Measurements from ENCODE around the gene UCK1.
A peak's percentile ranks its signal among the peaks of the same experiment; 100 is the strongest.

The UCK1 gene

DNA sequence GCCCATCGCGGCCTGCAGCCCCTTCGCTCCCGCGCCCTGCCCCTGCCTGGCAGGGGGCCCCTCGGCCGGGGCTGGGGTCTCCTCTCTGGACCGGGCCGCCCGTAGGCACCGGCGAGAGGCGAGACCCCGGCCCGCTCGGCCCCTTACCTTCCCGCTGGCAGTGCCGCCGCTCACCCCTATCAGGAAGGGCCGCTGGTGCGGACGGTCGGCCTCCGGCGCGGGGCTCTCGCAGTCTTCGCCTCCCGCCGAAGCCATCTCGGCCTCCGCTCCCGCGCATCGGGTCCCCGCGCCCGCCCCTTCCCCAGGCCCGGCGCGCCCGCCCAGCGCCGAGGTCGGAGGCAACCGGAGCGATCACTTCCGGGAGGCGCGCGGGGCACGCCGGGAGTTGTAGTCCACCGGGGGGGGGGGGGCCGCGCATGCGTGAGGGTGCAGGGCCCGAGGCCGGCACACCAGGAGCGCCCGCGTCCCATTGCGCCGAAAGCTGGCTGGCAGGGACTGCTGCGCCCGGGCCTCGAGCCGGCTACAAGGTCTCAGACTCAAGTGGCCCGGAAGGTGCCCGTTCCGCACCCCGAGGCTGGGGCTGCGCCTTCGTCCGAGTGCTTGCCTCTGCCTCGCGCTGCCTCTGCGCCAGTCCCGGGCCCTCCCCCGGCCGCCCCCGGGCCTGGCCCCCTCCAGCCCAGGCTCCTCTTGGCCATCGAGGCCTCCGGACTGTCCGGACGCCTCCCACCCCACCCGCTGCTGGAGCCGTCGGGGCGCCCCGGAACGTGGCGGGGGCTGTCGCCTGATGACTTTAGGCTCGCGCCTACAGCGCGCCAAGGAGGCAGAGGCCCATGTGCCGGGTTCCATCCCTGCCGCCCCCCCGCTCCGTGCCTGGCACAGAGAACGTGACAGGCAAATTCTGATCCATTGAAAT lies at the start of gene UCK1:
TSS of gene UCK1 (minus strand) at position 344 of the 913 bp plus-strand sequence. CDS start at position 255, 89 bp downstream.
- peak; percentile 80 for DNase-seq (ENCODE audit: low spot score)

DNA sequence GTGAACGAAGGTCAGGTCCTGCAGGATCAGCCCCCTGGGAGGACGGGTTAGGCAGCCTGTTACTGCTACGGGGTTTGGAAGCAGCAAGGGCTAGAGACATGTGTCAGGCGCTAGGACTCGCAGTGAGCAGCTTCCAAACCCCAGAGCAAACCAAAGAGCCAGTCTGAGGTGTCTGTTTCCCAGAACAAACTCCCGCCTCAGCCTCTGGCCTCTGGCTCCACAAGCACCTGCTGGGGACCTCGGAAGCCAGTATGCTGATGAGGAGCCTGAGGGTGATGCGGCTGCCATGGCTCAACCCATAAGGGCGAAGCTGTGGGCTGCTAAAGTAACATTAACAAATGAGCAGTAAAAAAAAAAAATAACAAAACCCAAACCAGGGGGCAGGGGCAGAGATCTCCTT lies 49.3 kb upstream of the UCK1 start:
- no peak for DNase-seq (ENCODE audit: low spot score)

GRCh38 chr9:131579789-131580211 lies 48.7 kb upstream of the UCK1 start:
- DNase-seq (ENCODE audit: low spot score), result peak; percentile 32

GRCh38 chr9:131578731-131579504 lies 47.9 kb upstream of the UCK1 start:
- peak; percentile 40 for DNase-seq (ENCODE audit: low spot score)

GRCh38 chr9:131578021-131578420 lies 47.0 kb upstream of the UCK1 start:
- no peak for DNase-seq (ENCODE audit: low spot score)

GRCh38 chr9:131577005-131578000 lies 46.2 kb upstream of the UCK1 start:
- no peak for DNase-seq (ENCODE audit: low spot score)

DNA sequence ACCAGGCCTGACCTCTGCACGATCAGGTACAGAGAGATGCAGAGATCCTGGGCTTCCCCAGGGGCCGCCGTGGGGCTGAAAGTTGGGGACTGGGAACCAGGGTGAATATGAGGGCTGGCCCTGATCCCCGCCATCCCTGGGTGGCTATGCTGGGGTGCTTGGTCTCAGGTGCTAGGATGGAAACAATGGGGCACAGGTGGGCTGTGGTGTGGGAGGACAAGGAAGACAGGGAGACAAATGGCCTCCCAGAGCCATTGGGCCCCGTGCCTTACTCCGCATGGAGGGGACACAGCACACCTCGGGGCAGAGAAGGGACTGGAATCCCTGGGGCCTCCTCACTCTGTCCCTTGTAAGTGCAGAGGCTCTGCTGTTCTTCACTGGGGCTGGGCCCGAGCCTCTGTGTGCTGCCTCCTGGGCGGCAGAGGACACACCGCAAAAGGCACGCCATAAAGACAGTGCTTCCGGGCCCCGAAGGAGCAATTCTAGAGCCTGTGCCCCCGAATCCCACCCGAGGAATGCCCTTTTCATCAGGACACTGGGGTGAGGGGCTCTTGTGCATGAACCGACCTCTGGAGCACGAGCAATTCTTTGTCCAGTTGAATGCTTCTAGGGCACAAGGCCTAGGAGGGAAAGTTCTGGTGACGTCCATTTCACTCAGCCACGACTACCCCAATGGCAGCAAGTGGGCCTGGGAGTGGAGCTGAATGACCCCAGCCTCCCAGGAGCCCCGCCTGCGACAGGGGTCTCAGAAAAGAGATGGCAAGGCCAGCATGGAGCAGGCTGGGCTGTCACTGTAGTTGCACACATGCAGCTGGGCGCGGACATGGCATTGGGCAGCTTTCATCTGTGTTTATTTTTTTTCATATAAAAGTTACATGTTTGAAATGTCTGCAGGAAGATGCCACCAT lies 45.1 kb upstream of the UCK1 start:
- DNase-seq (ENCODE audit: low spot score), result no peak

- no peak for DNase-seq (ENCODE audit: low spot score)
These were observed 43.9 kb upstream of the UCK1 start for GRCh38 chr9:131574730-131575640.

- DNase-seq (ENCODE audit: low spot score), result no peak
These were observed 36.8 kb upstream of the UCK1 start for GRCh38 chr9:131567910-131568309.

- no peak for DNase-seq (ENCODE audit: low spot score)
These were observed 35.1 kb upstream of the UCK1 start for GRCh38 chr9:131566158-131566557.

DNA sequence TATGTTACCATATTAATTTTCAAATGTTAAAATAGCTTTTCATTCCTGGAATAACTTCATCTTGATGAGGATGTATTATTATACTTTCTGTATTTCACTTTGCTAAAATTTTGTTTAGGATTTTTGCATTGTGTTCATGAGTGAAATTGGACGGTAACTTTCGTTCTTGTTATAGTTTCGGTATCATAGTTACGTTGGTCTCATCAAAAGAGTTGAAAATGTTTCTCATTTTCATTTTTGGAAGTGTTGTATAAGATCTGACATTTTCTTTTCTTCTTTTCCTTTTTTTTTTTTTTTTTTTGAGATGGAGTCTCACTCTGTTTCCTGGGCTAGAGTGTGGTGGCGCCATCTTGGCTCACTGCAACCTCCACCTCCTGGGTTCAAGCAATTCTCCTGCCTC lies 34.3 kb upstream of the UCK1 start:
- DNase-seq (ENCODE audit: low spot score), result no peak

DNA sequence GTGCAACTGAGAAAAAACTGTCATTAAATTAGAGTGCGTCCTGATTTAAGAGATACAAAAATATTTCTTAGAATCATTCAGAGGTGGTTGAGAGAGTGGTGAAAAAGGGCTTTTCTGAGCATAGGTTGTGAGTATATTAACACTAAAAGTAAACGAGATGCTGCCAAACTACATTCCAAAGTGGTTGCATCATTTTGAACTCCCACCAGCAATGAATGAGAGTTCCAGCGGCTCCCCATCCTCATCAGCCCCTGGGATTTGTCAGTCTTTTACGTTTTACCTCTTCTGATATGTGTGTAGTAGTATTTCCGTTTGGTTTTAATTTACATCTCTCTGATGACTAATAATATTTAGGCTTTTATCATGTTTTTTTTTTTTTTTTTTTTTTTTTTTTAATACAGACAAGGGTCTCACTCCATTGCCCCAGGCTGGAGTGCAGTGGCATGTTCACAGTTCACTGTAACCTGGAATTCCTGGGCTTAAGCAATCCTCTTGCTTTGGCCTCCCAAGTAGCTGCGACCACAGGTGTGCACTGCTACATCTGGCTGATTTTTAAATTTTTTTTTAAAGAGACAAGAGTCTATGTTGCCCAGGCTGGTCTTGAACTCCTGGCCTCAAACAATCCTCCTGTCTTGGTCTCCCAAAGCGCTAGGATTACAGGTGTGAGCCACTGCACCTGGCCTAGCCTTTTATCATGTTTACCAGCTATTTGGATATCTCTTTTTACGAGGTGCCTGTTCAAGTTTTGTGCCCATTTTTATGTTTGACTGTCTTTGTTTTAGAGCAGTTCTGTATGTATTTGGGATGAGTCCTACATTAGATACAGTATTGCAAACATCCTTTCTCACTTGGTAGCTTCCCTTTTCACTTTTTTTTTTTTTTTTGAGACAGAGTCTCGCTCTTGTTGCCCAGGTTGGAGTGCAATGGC lies 31.2 kb upstream of the UCK1 start:
- no peak for DNase-seq (ENCODE audit: low spot score)

- DNase-seq (ENCODE audit: low spot score), result no peak
These were observed 28.4 kb upstream of the UCK1 start for GRCh38 chr9:131559421-131560000.

DNA sequence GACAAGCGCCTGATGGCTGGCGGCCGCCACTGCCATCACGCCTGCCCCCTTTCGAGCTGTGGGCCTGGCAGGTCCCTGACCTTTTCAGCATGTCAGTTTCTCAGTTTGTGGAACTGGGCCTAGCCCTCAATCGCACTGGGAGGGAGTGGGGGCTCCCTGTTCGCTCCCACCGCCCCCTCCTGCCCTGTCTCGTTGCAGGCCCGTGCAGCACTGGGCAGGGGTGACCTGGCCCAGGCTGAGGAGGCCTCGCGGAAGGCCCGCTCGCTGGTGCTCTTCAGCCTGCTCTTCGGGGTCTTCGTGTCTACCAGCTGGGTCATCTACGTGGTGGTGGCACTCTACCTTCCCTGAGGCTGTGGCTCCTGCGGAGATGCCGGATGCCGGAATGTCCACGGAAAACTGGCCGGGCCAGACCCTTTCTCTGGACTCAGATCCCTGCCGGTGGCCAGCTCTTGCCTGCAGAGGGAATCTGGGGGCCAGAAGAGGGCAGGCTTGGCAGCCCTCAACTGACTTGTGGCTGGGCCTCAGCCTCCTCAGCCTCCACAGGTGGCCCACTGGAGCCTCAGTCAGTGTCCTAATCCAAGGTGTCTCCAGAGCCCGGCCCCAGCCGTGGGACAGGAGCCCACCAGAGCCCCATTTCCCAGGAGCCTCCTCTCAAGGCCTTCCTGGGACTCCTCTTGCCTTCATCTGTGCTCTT lies 26.9 kb upstream of the UCK1 start:
- no peak for DNase-seq (ENCODE audit: low spot score)

DNA sequence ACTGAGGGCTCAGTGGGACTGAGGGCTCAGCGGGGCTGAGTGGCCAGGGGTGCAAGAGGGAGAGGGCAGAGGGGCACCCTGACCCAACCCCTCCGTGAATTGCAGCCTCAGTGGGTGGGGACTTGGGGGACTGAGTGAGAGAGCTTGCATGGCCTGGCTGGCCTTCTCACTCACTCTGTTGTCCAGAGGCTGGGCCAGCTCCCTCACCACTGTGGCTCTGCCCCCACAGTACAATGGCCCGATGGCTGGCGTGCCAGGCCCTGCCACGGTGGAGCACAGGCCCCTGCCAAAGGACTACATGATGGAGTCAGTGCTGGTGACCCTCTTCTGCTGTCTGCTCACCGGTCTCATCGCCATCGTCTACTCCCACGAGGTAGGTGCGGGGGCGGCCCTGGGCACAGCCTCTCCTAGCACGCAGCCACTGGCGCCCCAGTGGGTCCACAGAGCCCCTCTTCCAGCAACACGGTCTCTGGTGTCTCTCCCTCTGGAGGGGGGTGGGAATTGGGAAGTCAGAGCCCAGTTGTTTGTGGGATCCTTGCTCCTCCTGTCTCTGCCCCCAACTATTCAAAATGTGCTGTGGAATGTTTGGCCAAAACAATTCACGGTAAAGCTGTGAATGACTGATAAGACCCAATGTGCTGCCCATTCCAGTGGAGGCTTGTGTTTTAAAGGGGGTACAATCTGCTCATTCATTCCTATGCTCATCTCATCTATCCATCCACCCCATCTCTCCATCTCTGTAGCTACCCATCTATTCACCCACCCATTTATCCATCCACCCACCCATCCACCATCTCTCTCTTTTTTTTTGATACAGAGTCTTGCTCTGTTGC lies 25.0 kb upstream of the UCK1 start:
- DNase-seq (ENCODE audit: low spot score), result no peak

DNA sequence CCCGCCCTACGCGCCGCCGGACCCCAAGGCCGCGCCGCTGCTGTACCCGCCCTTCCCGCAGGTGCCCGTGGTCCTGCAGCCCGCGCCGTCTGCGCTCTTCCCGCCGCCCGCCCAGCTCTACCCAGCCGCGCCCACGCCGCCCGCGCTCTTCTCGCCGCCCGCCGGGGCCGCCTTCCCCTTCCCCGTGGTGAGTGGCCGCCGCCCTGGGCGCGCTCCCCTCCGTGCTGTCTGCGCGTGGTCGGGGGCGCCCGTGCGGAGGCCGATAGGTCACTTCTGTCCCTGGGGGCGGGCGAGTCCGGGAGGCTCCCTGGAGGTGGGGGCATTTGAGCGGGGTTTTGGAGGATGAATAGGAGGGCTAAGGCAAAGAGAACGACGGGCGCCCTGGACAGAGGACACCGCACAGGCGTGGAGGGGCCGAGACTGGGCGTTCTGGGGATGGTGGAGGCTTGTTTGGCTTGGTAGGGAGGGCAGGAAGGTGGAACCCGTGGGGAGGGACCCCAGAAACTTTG lies 23.8 kb upstream of the UCK1 start:
- DNase-seq (ENCODE audit: low spot score), result no peak
